ENCODE data around the gene MEN1. TPM values are rescaled to one million over a fixed set of nuclear protein-coding genes. Genes with fewer than 3 reads are reported as not detected.

MEN1 gene
- total and polyA plus RNA-seq, 2 of the 13 experiments (the other 11 are each of a cell fraction or from before 2014, with no cell fraction given): 20.5 to 27.3 TPM

- TF ChIP-seq TFDP1 (CRISPR knock-in tag; IDR thresholded peaks at IDR 0.05; ENCODE audit: borderline replicate concordance) (peak; percentile 34; the same call in 1 of the 2 replicates), ZNF205 (CRISPR knock-in tag; IDR thresholded peaks at IDR 0.05) (no peak), ONECUT2 (CRISPR knock-in tag; IDR thresholded peaks at IDR 0.05) (0 out of 2 replicates have a peak, but pooled peaks have one; percentile 1), NR2C2 (CRISPR knock-in tag; IDR thresholded peaks at IDR 0.05; ENCODE audit: borderline replicate concordance) (0 out of 2 replicates have a peak, but pooled peaks have one; percentile 31), ZNF678 (CRISPR knock-in tag; IDR thresholded peaks at IDR 0.05) (peak; percentile 48; the same call in 1 of the 2 replicates), HOXA9 (CRISPR knock-in tag; IDR thresholded peaks at IDR 0.05; ENCODE audit: borderline replicate concordance) (no peak), HNF4G (IDR thresholded peaks at IDR 0.05; ENCODE audit: borderline replicate concordance, low read depth, low read length) (0 out of 2 replicates have a peak, but pooled peaks have one; percentile 11), HNF4G (CRISPR knock-in tag; IDR thresholded peaks at IDR 0.05; ENCODE audit: borderline replicate concordance, low read depth) (no peak), ZNF792 (CRISPR knock-in tag; IDR thresholded peaks at IDR 0.05) (no peak), ZBTB7B (CRISPR knock-in tag; IDR thresholded peaks at IDR 0.05) (peak; percentile 55; the same call in 1 of the 2 replicates), ZEB1 (IDR thresholded peaks at IDR 0.05; ENCODE audit: insufficient replicate concordance, low read depth) (peak; percentile 94), MAFF (IDR thresholded peaks at IDR 0.05; ENCODE audit: low read depth, low read length) (no peak), RBFOX2 (IDR thresholded peaks at IDR 0.05; ENCODE audit: low read depth, low read length) (peak; percentile 35; the same call in 1 of the 2 replicates), PCBP1 (IDR thresholded peaks at IDR 0.05; ENCODE audit: borderline replicate concordance, low read depth, low read length) (peak; percentile 71; the same call in 1 of the 2 replicates)
- TF ChIP-seq, protein P1, sequence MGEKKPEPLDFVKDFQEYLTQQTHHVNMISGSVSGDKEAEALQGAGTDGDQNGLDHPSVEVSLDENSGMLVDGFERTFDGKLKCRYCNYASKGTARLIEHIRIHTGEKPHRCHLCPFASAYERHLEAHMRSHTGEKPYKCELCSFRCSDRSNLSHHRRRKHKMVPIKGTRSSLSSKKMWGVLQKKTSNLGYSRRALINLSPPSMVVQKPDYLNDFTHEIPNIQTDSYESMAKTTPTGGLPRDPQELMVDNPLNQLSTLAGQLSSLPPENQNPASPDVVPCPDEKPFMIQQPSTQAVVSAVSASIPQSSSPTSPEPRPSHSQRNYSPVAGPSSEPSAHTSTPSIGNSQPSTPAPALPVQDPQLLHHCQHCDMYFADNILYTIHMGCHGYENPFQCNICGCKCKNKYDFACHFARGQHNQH (CRISPR knock-in tag; IDR thresholded peaks at IDR 0.05): no peak
- TF ChIP-seq, protein P2, sequence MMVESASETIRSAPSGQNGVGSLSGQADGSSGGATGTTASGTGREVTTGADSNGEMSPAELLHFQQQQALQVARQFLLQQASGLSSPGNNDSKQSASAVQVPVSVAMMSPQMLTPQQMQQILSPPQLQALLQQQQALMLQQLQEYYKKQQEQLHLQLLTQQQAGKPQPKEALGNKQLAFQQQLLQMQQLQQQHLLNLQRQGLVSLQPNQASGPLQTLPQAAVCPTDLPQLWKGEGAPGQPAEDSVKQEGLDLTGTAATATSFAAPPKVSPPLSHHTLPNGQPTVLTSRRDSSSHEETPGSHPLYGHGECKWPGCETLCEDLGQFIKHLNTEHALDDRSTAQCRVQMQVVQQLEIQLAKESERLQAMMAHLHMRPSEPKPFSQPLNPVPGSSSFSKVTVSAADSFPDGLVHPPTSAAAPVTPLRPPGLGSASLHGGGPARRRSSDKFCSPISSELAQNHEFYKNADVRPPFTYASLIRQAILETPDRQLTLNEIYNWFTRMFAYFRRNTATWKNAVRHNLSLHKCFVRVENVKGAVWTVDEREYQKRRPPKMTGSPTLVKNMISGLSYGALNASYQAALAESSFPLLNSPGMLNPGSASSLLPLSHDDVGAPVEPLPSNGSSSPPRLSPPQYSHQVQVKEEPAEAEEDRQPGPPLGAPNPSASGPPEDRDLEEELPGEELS (CRISPR knock-in tag; IDR thresholded peaks at IDR 0.05): no peak
- TF ChIP-seq, protein P3, sequence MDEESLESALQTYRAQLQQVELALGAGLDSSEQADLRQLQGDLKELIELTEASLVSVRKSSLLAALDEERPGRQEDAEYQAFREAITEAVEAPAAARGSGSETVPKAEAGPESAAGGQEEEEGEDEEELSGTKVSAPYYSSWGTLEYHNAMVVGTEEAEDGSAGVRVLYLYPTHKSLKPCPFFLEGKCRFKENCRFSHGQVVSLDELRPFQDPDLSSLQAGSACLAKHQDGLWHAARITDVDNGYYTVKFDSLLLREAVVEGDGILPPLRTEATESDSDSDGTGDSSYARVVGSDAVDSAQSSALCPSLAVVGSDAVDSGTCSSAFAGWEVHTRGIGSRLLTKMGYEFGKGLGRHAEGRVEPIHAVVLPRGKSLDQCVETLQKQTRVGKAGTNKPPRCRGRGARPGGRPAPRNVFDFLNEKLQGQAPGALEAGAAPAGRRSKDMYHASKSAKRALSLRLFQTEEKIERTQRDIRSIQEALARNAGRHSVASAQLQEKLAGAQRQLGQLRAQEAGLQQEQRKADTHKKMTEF (CRISPR knock-in tag; IDR thresholded peaks at IDR 0.05): no peak
Measured at GRCh38 chr11:64844330-64845128, 34.2 kb upstream of the MEN1 start, which contains the start of gene CDC42BPG (continued).

All from HepG2 (cell line).